GM18907 (cell line): ENCODE measurements around the gene IFT22.
"Not testable (repeated sequence)": the region's sequence is repeated elsewhere in the genome, so short reads cannot be mapped to it uniquely, and the experiment has no call there.

Experiments used
- ATAC-seq: cut with Tn5 transposase; IDR thresholded peaks from one replicate; pipeline ENCODE4 v1.9.1; 2021; ENCODE audit warnings: mild to moderate bottlenecking, moderate library complexity; ENCODE audit not compliant: unreplicated experiment

Gene IFT22

GRCh38 chr7:101285171-101285570 lies 36.4 kb downstream of the IFT22 start:
- no peak for ATAC-seq

GRCh38 chr7:101280912-101281311 lies 40.7 kb downstream of the IFT22 start:
- ATAC-seq, result not testable (repeated sequence)

GRCh38 chr7:101278461-101279292 lies 42.9 kb downstream of the IFT22 start:
- ATAC-seq, result no peak

- no peak for ATAC-seq
Measured at GRCh38 chr7:101277155-101277554, 44.5 kb downstream of the IFT22 start.

- ATAC-seq, result no peak
Measured at GRCh38 chr7:101273206-101273605, 48.4 kb downstream of the IFT22 start.

- no peak for ATAC-seq
Measured at GRCh38 chr7:101271021-101271420, 50.6 kb downstream of the IFT22 start.

- ATAC-seq, result no peak
Measured at GRCh38 chr7:101269664-101270063, 51.9 kb downstream of the IFT22 start.

GRCh38 chr7:101265622-101266516 lies 55.7 kb downstream of the IFT22 start:
- ATAC-seq, result no peak

GRCh38 chr7:101264102-101264706 lies 57.4 kb downstream of the IFT22 start:
- ATAC-seq, result not testable (repeated sequence)
